IPS DF 6.9 (cell line): ENCODE data around the gene FBXW8.
"Not testable (repeated sequence)": the region's sequence is repeated elsewhere in the genome, so short reads cannot be mapped to it uniquely, and the experiment has no call there.

Experiments
- DNase-seq: peaks from one replicate; pipeline ENCODE4 v3.0.0-alpha.2; 2013; ENCODE audit warnings: low read depth, low spot score
- H3K27ac ChIP-seq: one replicate; pipeline ENCODE4 v1.5.1; 2013; ENCODE audit warnings: low read length, control low read depth
- H3K27me3 ChIP-seq: 2 replicates; pipeline ENCODE4 v1.6.1; 2013; ENCODE audit warnings: mild to moderate bottlenecking, low read length; ENCODE audit not compliant: control insufficient read depth, insufficient read depth
- H3K36me3 ChIP-seq: 2 replicates; pipeline ENCODE4 v1.6.1; 2013; ENCODE audit warnings: low read length; ENCODE audit not compliant: control insufficient read depth, insufficient read depth
- H3K4me1 ChIP-seq: 2 replicates; pipeline ENCODE4 v1.6.1; 2013; ENCODE audit warnings: low read length; ENCODE audit not compliant: control insufficient read depth, insufficient read depth
- H3K4me3 ChIP-seq: 2 replicates; pipeline ENCODE4 v1.5.1; 2013; ENCODE audit warnings: mild to moderate bottlenecking, low read length
- H3K9me3 ChIP-seq: 2 replicates; pipeline ENCODE4 v1.6.1; 2013; ENCODE audit warnings: low read length, inconsistent platforms; ENCODE audit not compliant: control insufficient read depth, insufficient read depth
- WGBS: extraction: QIAGEN DNeasy Blood & Tissue Kit; methylation state at CpG from one replicate; pipeline ENCODE4 v1.1.7; 2013; ENCODE audit warnings: mixed read lengths, missing lambda C conversion rate; ENCODE audit not compliant: insufficient read length, insufficient coverage; 5-methylcytosine and 5-hydroxymethylcytosine counted together

Gene FBXW8

DNA sequence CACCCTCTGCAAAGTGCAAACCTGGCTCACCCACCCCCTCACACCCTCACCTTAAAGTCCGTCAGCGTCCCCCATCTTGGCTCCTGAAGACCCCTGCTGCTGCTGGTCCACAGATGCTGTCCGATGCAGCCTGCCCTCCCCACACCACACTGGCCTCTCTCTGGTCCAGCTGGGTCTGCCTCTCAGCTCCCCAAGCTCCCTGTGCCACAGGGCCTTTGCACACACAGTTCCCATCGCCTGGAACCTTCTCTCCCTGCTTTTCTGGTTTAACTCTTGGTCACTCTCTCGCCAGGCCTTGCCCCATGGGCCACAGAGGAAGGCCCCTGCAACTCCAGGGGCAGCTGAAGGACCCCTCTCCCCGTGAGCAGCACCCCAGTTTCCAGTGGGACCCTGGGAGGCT lies 143.5 kb downstream of the FBXW8 start:
- no CpG with 5 or more reads among the region's 6 CpGs for WGBS
- Histone ChIP-seq H3K27ac (no peak overlapping the region), H3K4me3 (no peak overlapping the region), H3K36me3 (no peaks in the 10 kb centered on the region), H3K9me3 (no peaks in the 10 kb centered on the region), H3K4me1 (peaks cover 9% of the 10 kb centered on the region), H3K27me3 (no peaks in the 10 kb centered on the region)
- DNase-seq, result no peak

DNA sequence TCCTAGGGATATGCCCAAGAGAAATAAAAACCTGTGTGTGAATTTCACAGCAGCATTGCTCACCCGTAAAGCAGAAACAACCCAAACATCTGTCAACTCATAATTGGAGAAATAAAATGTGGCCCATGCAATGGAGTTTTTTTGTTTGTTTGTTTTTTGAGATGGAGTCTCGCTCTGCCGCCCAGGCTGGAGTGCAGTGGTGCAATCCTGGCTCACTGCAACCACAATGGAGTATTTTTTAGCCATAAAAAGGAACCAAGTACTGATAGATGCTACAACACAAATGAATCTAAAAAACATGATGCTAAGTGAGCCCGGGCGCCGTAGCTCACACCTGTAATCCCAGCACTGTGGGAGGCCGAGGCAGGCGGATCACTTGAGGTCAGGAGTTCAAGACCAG lies 146.9 kb downstream of the FBXW8 start:
- not testable (repeated sequence) for H3K27me3 ChIP-seq, H3K4me3 ChIP-seq, DNase-seq, H3K36me3 ChIP-seq, H3K4me1 ChIP-seq, H3K27ac ChIP-seq, H3K9me3 ChIP-seq
- no CpG with 5 or more reads among the region's 8 CpGs for WGBS

DNA sequence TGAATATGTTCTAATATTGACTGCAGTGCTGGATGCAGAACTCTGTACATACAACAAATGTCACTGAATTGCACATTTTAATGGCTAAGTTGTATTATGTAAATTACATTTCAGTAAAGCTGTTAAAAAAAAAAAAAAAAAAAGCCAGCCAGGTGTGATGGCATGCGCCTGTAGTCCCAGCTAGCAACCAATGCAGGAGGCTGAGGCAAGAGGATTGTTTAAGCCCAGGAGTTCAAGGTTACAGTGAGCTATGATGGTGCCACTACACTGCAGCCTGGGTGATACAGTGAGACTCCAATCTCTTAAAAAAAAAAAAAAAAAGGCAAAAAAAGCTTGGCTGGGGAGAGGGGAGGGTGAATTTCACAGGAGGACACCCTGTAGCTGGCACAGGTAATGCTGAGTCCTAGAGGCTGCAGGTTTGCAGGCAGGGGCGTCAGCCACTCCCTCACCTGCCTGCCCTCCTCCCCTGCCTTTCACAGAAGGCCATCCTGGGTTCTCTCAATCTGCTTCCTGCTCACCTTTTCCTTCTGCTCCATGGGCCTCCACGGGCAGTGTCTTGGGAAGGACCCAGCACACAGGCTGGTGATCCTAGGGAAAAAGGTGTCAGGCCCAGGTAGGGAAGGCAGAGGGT lies 147.8 kb downstream of the FBXW8 start:
- no peak for DNase-seq
- H3K36me3 ChIP-seq, result no peaks in the 10 kb centered on the region
- no peak overlapping the region for H3K27ac ChIP-seq
- no peaks in the 10 kb centered on the region for H3K27me3 ChIP-seq
- no peak overlapping the region for H3K4me3 ChIP-seq
- WGBS, result no CpG with 5 or more reads among the region's 3 CpGs
- no peaks in the 10 kb centered on the region for H3K9me3 ChIP-seq
- H3K4me1 ChIP-seq, result 0 out of 2 replicates have a peak, but pooled peaks cover 3% of the 10 kb centered on the region

DNA sequence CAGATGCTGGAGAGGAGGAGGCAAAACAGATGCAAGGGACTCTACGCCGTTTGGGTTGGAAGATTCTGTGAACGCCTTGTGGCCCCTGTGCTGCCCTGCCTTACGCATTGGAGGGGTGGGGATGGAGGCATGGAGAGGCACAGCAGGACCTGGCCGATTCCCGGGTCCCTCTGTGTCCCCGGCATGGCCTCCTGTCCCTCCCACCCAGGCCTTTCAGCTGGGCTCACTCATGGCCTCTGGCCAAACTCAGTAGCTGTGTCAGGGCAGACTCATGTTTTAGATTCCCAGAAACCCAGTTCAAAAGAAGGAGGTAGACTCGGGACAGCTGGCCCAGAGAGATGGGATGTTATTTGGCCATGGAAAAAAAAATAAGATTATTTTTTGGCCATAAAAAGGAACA lies 148.4 kb downstream of the FBXW8 start:
- no peaks in the 10 kb centered on the region for H3K9me3 ChIP-seq
- DNase-seq, result no peak
- no CpG with 5 or more reads among the region's 8 CpGs for WGBS
- no peaks in the 10 kb centered on the region for H3K27me3 ChIP-seq
- H3K36me3 ChIP-seq, result no peaks in the 10 kb centered on the region
- H3K27ac ChIP-seq, result no peak overlapping the region
- no peak overlapping the region for H3K4me3 ChIP-seq
- 0 out of 2 replicates have a peak, but pooled peaks cover 5% of the 10 kb centered on the region for H3K4me1 ChIP-seq

DNA sequence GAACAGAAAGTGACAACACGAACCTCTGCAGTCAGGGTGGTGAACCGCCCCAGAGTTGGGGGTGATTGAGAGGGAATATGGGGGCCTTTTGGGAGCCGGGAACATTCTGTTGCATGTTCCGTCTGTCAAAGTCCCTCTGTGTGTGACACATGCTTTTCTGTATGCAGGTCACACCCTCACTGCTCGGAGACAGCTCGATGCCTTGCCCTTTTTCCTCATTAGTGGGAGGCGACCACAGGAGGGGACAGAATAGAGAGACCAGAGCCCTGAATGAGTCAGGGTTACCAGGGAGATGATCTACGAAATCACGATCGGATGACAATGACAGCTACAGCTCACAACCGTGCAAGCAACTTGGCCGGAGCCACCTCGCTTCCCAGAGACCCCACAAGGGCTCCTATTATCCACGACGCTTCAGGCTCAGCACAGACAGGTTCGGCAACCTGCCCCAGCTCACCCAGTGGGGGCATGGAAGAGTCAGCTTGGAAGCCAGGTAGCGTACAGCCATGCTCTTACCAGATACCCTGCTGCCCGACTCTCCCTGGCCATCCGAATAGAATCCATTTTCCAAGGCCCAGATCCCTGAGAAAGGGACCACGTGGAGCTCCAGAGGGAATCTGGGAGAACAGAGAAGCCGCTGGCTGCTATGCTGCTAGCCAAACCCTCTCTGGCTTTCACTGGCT lies 149.6 kb downstream of the FBXW8 start:
- WGBS, result no CpG with 5 or more reads among the region's 21 CpGs
- H3K4me3 ChIP-seq, result no peak overlapping the region
- no peak overlapping the region for H3K27ac ChIP-seq
- no peaks in the 10 kb centered on the region for H3K36me3 ChIP-seq
- H3K4me1 ChIP-seq, result 0 out of 2 replicates have a peak, but pooled peaks cover 5% of the 10 kb centered on the region
- no peaks in the 10 kb centered on the region for H3K27me3 ChIP-seq
- DNase-seq, result no peak
- H3K9me3 ChIP-seq, result no peaks in the 10 kb centered on the region

DNA sequence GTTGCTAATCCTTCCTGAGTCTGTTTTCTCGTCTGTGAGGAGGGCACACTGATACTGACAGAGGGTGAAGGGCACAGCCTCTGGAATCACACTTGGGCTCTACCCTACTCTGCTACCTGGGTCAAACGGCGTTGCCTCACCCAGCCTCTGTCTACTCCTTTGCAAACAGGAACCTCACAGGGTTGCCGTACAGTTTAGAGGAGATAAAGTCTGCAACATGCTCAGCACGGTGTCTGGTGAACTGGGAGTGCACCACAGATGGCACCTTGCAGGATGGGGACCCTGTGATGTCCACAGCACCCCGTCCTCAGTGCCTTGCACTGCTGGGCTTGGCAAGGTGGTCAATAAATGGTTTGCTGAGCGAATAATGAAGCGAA lies 150.2 kb downstream of the FBXW8 start:
- DNase-seq, result no peak
- WGBS, result no CpG with 5 or more reads among the region's 8 CpGs
- Histone ChIP-seq H3K4me3 (no peak overlapping the region), H3K36me3 (no peaks in the 10 kb centered on the region), H3K4me1 (0 out of 2 replicates have a peak, but pooled peaks cover 5% of the 10 kb centered on the region), H3K27me3 (no peaks in the 10 kb centered on the region), H3K27ac (no peak overlapping the region), H3K9me3 (no peaks in the 10 kb centered on the region)

DNA sequence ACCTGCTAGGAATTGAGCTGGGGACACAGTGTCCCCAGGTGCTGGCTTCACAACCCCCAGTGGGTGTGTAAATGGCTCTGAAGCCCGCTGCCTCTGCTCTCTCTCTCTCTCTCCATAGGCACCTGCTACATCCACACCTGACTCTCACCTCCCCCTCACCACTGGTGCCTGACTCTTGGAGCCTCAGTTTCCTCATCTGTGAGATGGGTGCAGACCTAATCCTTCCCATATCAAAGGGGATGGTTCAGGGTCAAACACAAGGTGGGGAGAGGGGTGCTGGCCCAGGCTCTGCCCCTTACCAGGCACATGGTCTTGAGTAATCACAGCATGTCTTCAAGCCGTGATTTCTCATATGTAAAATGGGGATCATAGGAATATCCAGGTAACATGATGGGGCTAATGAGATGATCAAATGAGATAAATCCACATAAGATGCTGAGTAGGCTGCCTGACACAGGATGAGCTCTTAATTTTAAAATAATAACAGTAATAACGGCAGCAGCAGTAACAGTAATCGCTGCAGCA lies 150.9 kb downstream of the FBXW8 start:
- no peak overlapping the region for H3K27ac ChIP-seq
- no peaks in the 10 kb centered on the region for H3K27me3 ChIP-seq
- H3K9me3 ChIP-seq, result no peaks in the 10 kb centered on the region
- H3K36me3 ChIP-seq, result no peaks in the 10 kb centered on the region
- H3K4me1 ChIP-seq, result 0 out of 2 replicates have a peak, but pooled peaks cover 5% of the 10 kb centered on the region
- H3K4me3 ChIP-seq, result no peak overlapping the region
- no peak for DNase-seq
- no CpG with 5 or more reads among the region's 4 CpGs for WGBS

DNA sequence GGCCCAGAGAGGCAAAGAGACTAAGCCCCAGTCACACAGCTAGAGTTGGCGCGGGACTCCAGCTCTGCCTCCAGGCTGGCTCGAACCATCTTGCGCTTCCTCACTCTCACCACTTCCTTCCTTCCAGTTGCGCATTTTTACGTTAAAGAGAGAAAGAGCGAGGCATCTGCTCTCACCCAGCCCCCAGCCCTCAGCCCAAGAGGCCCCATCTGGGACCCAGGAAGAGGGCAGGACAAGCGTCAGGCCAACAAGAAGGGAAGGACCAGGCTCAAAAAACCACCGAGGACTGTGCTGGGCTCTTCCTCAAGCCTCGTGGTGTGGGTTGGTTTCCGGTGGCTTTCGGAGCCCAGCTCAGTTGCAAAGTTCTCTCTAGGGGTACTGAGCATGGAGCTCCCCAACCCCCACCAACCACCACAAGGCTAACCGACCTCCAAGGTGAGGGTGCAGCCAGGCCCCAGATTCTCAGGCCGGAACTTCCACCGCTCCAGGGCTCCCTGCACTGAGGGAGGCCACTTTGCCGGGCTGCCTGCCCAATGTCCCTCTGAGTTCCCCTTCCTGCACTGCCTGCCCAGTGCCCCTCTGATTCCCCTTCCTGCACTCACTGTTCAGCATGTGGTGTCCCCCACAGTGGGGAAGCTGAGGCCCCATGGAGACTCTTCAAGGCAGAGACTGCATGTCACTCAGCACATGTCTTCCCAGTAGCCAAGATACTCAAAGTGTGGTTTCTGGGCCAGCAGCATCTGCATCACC lies 152.6 kb downstream of the FBXW8 start:
- H3K4me3 ChIP-seq, result no peak overlapping the region
- no peaks in the 10 kb centered on the region for H3K27me3 ChIP-seq
- DNase-seq, result no peak
- no peaks in the 10 kb centered on the region for H3K9me3 ChIP-seq
- no peaks in the 10 kb centered on the region for H3K36me3 ChIP-seq
- H3K27ac ChIP-seq, result no peak overlapping the region
- WGBS, result no CpG with 5 or more reads among the region's 16 CpGs
- 0 out of 2 replicates have a peak, but pooled peaks cover 5% of the 10 kb centered on the region for H3K4me1 ChIP-seq

DNA sequence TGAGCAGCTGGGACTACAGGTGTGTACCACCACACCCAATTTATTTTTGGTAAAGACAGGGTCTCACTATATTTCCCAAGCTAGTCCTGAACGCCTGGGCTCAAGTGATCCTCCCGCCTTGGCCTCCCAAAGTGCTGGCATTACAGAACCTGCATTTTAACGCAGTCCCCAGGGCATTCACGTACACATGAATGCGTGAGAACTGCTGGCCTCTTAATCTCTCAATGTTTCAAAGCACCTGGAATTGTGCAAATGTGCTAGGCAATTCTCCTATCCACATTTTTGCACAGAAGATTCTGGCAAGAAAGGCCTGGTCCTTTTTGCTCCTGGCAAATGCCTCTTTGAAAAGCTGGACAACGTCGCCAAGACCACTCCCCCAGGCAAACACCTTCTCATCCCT lies 153.3 kb downstream of the FBXW8 start:
- 0 out of 2 replicates have a peak, but pooled peaks cover 5% of the 10 kb centered on the region for H3K4me1 ChIP-seq
- no peak for DNase-seq
- no peaks in the 10 kb centered on the region for H3K36me3 ChIP-seq
- no peak overlapping the region for H3K27ac ChIP-seq
- WGBS, result no CpG with 5 or more reads among the region's 7 CpGs
- H3K9me3 ChIP-seq, result no peaks in the 10 kb centered on the region
- H3K27me3 ChIP-seq, result no peaks in the 10 kb centered on the region
- H3K4me3 ChIP-seq, result no peak overlapping the region

DNA sequence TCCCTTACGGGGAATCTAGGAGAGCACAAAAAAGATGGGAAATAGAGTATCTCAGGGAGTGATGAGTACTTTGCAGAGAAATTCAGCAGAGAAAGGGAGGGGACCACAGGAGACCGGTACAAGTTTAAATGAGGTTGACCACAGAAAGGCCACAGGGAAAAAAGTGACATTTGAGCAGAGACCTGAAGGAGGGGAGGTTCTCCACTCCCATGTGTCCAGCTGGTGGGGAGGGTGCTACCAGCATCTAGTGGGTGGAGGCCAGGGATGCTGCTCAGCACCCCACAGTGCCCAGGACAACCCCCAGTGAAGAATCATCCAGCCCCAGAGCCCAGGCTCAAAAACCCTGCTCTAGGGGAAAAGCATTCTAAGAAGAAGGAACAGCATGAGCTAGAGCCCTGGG lies 153.8 kb downstream of the FBXW8 start:
- H3K4me1 ChIP-seq, result 0 out of 2 replicates have a peak, but pooled peaks cover 5% of the 10 kb centered on the region
- H3K36me3 ChIP-seq, result no peaks in the 10 kb centered on the region
- H3K4me3 ChIP-seq, result no peak overlapping the region
- DNase-seq, result no peak
- no peak overlapping the region for H3K27ac ChIP-seq
- no peaks in the 10 kb centered on the region for H3K9me3 ChIP-seq
- H3K27me3 ChIP-seq, result no peaks in the 10 kb centered on the region
- no CpG with 5 or more reads among the region's 2 CpGs for WGBS
